GM19328 (cell line): ENCODE results near the gene CERKL.

Experiments used
- ATAC-seq: cut with Tn5 transposase; IDR thresholded peaks from one replicate; pipeline ENCODE4 v1.9.1; 2021; ENCODE audit warnings: mild to moderate bottlenecking, moderate library complexity; ENCODE audit not compliant: unreplicated experiment

CERKL gene

GRCh38 chr2:181578829-181579228 lies 78.1 kb downstream of the CERKL start:
- ATAC-seq = no peak

GRCh38 chr2:181576431-181576830 lies 80.5 kb downstream of the CERKL start:
- ATAC-seq = no peak

DNA sequence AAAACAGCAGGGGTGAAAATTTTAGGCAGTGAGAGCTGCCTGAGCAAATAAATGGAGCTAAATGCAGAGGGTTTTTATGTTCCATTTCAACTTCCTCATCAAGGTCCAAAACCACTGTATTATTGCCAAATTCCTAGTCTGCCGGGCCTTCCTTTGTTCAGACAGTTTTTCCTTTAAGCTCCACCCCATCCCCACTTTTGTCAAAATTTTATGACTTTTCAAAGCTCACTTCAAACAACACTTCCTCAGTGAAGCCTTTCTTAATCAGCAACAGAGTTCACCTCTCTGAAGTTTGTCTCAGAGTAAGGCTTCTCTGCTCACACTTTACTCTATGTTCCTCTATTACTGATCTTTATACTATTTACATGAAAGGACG lies 81.3 kb downstream of the CERKL start:
- no peak for ATAC-seq

- no peak for ATAC-seq
Observed at GRCh38 chr2:181575024-181575649, 81.8 kb downstream of the CERKL start.

DNA sequence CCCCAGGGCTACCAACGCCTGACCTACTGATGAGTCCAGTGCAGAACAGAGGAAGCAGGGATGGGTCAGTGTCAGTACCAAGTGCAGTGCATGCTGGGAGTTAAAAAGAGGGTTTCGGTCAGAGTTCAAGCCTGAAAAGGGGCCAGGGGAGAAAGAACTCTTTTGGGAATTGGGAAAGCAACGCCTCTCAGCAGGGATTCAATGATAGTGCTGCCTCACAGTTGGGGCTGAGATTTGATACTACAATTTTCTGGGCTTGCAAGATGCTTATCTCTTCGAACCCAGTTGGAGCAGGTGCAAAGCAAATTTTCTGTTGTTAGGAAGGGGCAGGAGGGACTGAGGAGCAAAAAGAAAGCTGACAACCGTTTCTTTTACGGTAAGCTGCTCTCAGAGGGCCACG lies 82.6 kb downstream of the CERKL start:
- no peak for ATAC-seq

- no peak for ATAC-seq
Observed at GRCh38 chr2:181573140-181573736, 83.7 kb downstream of the CERKL start.

- ATAC-seq = no peak
Observed at GRCh38 chr2:181570833-181571661, 85.9 kb downstream of the CERKL start.

DNA sequence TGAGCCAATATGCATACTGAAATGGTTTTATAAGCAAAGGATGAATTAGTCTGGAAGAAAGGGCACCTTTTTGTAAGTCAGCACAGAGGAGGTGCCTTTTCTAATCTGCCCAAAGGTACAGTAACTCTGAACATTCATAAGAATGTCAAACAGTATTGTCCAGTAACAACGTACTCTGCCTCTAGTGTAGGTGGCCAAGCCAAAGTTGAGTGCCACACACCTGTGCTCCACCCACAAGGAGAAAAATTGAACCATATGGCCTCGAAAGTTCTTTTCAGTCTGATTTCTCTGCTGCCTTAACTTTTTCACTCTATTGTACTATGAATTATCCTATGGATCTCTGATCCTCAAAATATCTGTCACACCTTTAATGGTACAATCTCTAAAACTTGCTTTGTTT lies 86.8 kb downstream of the CERKL start:
- ATAC-seq = no peak

- no peak for ATAC-seq
Observed at GRCh38 chr2:181566334-181567032, 90.4 kb downstream of the CERKL start.

GRCh38 chr2:181563101-181563692 lies 93.7 kb downstream of the CERKL start:
- no peak for ATAC-seq

DNA sequence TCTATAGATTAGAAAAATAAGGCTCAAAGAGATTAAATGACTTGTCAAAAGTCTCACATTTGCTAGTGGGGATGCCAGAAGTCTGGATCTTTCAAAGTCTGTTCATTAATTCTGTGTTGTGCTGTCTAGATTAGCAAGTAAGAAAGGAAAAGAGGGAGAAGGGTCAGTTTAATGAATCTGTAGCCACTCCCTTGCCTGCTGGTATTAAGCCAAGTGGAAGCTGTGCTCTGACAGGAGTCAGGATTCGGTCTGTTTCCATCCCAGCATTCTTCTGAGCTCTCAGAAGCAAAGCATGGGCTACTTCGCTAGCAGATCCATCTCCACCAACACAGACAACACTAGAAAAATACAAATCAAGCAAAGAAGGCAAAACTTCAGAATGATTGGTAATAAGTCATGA lies 98.5 kb downstream of the CERKL start:
- ATAC-seq = no peak

GRCh38 chr2:181554061-181554830 lies 102.7 kb downstream of the CERKL start:
- no peak for ATAC-seq

- ATAC-seq = no peak
Observed at GRCh38 chr2:181553244-181553643, 103.7 kb downstream of the CERKL start.

DNA sequence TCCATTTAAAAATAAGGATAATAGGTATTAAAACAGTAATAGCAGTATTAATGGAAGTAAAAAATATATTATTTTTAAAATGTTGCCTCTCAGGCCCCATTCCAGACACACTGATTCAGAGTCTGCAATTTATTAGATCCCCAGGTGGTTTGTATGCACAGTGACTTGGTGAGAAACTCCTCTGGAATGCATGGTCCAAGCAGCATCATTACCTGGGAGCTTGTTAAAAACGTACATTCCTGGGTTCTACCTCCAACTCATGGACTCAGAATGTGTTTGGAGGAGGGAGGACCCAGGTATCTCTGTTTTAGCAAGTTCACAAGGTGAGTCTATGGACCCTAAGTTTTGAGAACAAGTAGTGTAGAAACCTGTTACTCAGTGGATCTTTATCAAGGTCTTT lies 104.1 kb downstream of the CERKL start:
- no peak for ATAC-seq

DNA sequence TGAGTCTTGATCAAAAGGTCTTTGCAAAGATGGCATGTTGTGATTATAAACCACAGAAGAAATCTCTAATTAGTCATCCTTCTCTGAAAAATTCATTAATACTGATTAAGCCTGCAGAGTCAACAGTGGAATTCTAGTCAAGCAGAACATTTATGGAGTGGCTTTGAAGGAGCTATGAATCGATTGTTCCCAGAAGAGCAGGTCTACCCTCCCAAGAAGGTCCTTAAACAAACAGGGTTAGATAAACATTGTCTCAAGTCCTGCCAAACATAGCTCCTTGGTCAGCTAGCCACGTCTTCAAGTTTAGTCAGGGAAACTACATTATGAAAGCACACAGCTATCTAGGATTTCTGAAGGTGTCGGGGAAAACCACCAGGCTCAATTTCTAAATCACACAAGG lies 110.8 kb downstream of the CERKL start:
- no peak for ATAC-seq

GRCh38 chr2:181542170-181542569 lies 114.7 kb downstream of the CERKL start:
- no peak for ATAC-seq

DNA sequence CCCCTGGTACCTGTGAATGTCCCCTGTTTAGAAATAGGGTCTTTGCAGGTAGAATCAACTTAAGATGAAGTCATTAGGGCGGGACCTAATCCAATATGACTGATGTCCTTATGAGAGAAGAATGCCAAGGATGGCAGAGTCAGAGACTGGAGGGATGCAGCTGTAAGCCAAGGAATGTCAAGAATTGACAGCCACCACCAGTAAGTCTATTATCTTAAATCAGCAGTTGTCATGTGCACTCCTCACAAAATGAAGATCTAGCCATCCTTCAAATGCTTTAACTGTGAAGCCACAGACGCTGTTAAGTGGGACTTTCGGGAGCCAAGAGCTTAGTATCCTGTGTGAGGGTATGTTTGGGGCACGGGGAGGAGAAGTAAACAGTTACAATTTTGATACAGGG lies 116.5 kb downstream of the CERKL start:
- ATAC-seq = no peak

- no peak for ATAC-seq
Observed at GRCh38 chr2:181536730-181537129, 120.2 kb downstream of the CERKL start.

GRCh38 chr2:181528441-181528840 lies 128.5 kb downstream of the CERKL start:
- no peak for ATAC-seq

DNA sequence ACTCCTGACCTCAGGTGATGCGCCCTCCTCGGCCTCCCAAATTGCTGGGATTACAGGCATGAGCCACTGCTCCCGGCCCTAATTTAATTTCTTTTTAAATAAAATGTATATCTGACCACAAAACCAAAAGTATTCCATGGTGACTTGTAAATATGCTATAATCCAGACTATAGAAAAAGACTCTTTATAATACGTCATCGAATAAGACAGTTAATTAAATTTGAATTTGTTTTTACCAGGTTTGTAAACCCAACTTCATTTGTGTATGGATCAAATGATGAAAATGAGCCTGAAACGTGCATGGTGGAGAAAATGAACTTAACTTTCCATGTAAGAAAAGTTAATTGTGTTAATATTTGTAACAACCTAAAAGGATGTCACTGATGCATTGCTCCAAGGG lies 129.8 kb downstream of the CERKL start:
- no peak for ATAC-seq
